Iris pigment epithelial cell (primary cell): ENCODE results near the gene MRNIP.
"Not testable (repeated sequence)": the region's sequence is repeated elsewhere in the genome, so short reads cannot be mapped to it uniquely, and the experiment has no call there.

Experiments used
- DNase-seq: peaks from one replicate; pipeline ENCODE4 v3.0.0-alpha.2; 2011; ENCODE audit warnings: low read depth

The MRNIP gene

GRCh38 chr5:179839328-179840256 is 19.0 kb downstream of the MRNIP start:
- no peak for DNase-seq

DNA sequence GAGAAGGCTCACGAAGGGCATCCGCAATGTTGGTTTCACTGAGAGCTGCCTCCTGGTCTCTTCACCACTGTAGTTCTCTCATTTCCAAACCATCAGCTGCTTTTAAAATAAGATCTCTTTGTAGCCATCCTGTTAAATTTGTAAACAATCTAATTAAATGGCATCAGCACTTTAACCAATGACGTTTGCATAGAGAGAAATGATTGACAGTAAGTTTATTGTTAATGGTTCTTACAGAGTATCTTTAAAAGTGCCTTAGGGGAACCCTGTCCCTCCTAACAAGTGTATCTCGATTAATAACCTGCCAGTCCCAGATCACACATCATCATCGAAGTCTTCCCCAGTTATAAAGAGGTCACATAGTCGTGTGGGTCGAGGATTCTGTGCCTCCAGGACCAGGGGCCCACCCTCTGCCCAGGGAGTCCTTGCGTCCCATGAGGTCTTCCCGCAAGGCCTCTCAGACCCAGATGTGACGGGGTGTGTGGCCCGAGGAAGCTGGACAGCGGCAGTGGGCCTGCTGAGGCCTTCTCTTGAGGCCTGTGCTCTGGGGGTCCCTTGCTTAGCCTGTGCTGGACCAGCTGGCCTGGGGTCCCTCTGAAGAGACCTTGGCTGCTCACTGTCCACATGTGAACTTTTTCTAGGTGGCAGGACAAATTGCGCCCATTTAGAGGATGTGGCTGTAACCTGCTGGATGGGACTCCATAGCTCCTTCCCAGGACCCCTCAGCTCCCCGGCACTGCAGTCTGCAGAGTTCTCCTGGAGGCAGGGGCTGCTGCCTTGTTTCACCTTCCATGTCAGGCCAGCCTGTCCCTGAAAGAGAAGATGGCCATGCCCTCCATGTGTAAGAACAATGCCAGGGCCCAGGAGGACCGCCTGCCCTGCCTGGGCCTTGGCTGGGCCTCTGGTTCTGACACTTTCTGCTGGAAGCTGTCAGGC is 21.3 kb downstream of the MRNIP start:
- DNase-seq: no peak

GRCh38 chr5:179836225-179837019 is 22.2 kb downstream of the MRNIP start:
- peak; percentile 53 for DNase-seq

DNA sequence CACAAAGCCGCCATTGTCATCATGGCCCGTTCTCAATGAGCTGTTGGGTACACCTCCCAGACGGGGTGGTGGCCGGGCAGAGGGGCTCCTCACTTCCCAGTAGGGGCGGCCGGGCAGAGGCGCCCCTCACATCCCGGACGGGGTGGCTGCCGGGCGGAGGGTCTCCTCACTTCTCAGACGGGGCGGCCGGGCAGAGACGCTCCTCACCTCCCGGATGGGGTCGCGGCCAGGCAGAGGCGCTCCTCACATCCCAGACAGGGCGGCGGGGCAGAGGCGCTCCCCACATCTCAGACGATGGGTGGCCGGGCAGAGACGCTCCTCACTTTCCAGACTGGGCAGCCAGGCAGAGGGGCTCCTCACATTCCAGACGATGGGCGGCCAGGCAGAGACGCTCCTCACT is 23.7 kb downstream of the MRNIP start:
- not testable (repeated sequence) for DNase-seq

DNA sequence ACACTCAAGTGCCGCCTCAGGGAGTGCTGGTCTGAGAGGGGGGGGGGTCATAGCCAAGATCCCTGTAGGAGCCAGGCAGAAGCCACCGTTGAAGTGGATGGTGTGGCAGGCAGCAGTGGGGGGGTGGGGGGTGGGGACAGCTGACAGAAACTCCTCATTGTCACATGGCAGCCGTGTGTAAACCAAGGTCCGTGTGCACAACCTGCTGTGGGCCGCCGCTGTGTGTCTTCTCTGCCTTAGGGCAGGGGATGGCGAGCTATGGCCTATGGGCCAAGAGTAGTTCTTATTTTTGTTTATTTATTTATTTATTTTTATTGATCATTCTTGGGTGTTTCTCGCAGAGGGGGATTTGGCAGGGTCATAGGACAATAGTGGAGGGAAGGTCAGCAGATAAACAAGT is 24.5 kb downstream of the MRNIP start:
- DNase-seq: no peak

DNA sequence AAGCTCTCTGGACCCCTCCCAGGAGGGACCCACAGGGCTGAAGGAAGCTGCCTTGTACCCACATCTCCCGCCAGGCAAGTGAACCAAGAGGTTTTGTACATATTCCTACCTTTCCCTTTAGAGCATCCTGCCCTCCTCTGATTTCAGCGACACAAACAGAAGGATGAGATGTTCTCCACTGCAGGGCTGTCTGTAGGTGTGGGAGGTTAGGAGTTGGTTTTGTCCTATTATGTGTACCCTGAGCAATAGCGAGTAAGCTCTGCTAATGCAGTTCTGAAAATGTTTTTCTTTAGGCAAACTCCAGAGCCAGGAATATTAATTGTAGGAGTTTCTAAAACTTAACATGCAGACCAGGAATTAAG is 24.9 kb downstream of the MRNIP start:
- no peak for DNase-seq

- DNase-seq: no peak
Measured at GRCh38 chr5:179833056-179833708, 25.4 kb downstream of the MRNIP start.

GRCh38 chr5:179832039-179832745 is 26.4 kb downstream of the MRNIP start:
- no peak for DNase-seq

DNA sequence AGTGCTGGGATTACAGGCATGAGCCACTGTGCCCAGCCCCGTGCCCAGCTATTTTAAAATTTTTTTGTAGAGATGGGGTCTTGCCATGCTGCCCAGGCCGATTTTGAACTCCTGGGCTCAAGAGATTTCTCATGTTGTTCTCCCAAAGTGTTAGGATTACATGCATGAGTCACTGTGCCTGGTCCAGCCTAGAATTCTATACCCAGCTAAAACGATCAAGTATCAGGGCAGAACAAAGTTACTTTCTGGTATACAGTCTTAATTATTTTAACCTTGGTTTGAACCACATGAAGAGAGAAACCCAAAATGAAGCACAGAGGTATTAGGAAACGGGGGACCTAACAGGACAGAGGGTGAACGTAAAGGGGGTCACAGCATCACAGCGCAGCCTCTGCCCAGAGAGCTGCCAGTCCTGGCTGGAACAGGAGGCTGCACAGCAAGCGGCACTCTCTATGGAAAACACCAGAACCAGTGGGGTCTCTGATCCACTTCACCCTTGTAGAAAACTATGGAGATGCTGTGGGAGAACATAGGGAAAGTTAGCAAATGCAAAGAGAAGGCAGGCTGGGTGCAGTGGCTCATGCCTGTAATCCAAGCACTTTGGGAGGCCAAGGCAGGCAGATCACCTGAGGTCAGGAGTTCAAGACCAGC is 27.7 kb downstream of the MRNIP start:
- no peak for DNase-seq

- DNase-seq: no peak
Measured at GRCh38 chr5:179829732-179830435, 28.7 kb downstream of the MRNIP start.

GRCh38 chr5:179828756-179829421 is 29.7 kb downstream of the MRNIP start:
- no peak for DNase-seq

DNA sequence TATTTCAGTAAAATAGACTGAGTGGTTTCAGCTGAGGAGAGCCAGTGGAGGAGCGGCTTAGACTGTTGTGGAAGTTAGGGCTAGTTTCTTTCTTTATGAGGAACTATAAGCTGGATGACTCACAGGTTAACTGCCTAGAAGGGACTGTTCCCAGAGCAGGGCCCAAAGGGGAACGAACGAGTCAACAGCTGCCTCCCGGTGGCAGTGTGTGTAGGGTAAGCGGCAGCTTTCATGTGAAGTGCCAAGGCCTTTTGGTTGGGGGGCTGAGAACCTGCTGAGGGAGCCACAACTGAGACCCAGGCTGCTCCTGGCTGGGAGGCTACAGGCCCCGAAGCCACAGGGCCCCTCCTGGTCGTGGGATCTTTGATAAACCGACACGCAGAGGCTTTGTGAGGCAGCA is 30.9 kb downstream of the MRNIP start:
- peak; percentile 69 for DNase-seq

DNA sequence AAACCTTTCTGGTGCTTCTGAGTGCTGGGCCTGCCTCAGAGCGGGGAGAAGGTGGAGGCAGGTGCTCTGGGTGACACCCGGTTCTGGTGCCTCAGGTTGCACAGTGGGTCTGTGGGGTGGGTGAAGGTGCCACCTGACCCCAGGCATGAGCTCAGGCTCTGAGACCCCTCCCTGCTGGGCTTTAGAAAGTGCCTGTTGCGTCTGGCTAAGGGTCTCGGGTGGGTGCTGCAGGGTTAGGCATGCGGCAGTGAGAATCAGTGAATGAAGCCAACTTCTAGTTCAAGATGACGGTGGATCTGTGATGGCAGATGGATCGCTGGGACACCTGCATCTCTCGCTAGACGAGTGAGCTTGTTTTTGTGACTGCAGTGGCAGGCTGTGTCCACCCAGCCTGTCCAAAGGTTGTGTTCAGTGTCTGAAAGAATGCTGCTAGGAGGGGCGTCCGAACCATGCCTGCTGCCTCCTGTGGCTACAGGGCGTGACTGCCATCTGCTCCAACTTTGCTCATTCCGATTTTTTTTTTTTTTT is 32.9 kb downstream of the MRNIP start:
- DNase-seq: no peak

GRCh38 chr5:179824745-179825112 is 33.9 kb downstream of the MRNIP start:
- DNase-seq: no peak

DNA sequence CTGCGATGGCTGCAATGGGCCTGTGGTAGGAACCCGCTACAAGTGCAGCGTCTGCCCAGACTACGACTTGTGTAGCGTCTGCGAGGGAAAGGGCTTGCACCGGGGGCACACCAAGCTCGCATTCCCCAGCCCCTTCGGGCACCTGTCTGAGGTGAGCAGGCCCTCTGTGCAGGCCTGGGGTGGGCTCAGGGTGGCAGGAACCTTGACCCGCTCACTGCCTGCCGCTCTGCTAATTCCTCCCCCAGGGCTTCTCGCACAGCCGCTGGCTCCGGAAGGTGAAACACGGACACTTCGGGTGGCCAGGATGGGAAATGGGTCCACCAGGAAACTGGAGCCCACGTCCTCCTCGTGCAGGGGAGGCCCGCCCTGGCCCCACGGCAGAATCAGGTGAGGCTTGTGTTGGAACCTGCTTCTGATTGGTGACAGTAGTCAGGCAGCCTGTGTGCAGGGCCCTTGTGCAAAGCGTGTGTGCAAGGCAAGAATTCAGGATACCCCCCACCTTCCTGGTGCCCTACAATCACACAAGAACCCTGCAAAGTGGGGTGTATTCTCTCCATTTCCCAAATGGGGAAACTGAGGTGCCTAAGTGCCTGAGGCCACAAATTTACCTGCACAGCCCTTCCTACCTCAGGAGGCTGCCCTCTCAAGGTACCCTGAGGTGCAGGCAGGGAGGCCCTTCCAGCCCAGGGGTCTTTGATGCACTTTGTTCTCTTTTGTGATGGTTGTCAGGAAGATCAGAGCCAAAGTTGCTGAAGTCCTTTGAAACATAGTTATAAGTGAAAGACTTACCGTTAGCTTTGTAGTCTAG is 34.5 kb downstream of the MRNIP start:
- DNase-seq: no peak

- no peak for DNase-seq
Measured at GRCh38 chr5:179822444-179822990, 36.1 kb downstream of the MRNIP start.

GRCh38 chr5:179822059-179822432 is 36.6 kb downstream of the MRNIP start:
- no peak for DNase-seq
